GM18511 (cell line): ENCODE measurements around the gene SMIM24.
"Not testable (repeated sequence)": the region's sequence is repeated elsewhere in the genome, so short reads cannot be mapped to it uniquely, and the experiment has no call there.

Experiments
- ATAC-seq: cut with Tn5 transposase; IDR thresholded peaks from one replicate; pipeline ENCODE4 v1.9.1; 2021; ENCODE audit warnings: mild to moderate bottlenecking, moderate library complexity; ENCODE audit not compliant: unreplicated experiment

The SMIM24 gene

GRCh38 chr19:3480383-3481091 is at the start of gene SMIM24:
Gene SMIM24 (minus strand): TSS chr19:3480525. CDS start chr19:3480463, 62 bp downstream.
- no peak for ATAC-seq

- ATAC-seq, result not testable (repeated sequence)
Observed at GRCh38 chr19:3529299-3529698, 49.0 kb upstream of the SMIM24 start.

GRCh38 chr19:3528539-3529211 is 48.4 kb upstream of the SMIM24 start:
- no peak for ATAC-seq

DNA sequence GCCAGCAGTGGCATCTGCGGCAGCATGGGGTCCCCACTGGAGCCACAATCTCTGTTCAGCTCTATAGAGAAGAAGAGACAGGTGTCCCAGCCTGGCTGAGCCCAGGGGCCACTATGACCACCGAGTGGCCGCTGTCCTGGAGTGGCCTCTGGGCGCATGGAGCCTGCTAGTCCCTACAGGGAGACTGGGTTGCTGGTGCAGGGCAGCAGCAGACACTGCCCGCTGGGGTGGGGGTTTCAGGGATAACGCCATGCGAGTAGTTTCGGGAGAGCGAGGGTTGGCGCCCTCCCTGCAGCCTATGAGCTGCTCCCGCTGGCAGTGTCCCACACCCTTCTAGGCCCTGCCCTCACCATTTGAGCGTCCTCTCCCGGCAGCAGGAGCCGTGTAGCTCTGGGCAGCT is 47.8 kb upstream of the SMIM24 start:
- ATAC-seq, result no peak

DNA sequence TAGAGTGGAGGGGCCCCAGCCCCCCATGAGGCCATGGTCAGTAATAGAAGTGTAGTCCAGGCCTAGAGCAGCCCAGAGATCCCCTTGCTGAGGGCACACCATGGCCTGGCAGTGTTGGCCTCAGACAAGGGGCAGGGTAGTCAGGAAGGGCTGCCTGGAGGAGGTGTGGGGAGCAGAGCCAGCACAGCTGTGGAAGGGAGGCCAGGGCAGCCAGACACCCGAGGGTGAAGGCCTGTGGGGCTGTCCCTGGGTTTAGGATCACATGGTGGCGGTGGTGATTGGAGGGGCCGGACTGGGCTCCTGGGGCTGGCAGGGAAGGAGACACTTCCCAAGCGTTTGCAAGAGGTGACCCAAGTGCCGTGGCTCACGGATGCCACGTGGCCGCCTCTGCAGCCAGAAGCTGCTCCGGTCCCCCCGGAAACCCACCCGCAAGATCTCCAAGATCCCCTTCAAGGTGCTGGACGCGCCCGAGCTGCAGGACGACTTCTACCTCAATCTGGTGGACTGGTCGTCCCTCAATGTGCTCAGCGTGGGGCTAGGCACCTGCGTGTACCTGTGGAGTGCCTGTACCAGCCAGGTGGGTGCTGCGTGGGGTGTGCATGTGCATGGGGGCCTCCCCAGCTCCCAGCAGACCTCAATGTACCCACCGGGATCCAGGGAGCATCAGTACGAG is 47.0 kb upstream of the SMIM24 start:
- no peak for ATAC-seq

GRCh38 chr19:3526507-3527237 is 46.3 kb upstream of the SMIM24 start:
- no peak for ATAC-seq

- ATAC-seq, result no peak
Observed at GRCh38 chr19:3524904-3525451, 44.7 kb upstream of the SMIM24 start.

- no peak for ATAC-seq
Observed at GRCh38 chr19:3524078-3524842, 43.9 kb upstream of the SMIM24 start.

- no peak for ATAC-seq
Observed at GRCh38 chr19:3523361-3524077, 43.2 kb upstream of the SMIM24 start.

DNA sequence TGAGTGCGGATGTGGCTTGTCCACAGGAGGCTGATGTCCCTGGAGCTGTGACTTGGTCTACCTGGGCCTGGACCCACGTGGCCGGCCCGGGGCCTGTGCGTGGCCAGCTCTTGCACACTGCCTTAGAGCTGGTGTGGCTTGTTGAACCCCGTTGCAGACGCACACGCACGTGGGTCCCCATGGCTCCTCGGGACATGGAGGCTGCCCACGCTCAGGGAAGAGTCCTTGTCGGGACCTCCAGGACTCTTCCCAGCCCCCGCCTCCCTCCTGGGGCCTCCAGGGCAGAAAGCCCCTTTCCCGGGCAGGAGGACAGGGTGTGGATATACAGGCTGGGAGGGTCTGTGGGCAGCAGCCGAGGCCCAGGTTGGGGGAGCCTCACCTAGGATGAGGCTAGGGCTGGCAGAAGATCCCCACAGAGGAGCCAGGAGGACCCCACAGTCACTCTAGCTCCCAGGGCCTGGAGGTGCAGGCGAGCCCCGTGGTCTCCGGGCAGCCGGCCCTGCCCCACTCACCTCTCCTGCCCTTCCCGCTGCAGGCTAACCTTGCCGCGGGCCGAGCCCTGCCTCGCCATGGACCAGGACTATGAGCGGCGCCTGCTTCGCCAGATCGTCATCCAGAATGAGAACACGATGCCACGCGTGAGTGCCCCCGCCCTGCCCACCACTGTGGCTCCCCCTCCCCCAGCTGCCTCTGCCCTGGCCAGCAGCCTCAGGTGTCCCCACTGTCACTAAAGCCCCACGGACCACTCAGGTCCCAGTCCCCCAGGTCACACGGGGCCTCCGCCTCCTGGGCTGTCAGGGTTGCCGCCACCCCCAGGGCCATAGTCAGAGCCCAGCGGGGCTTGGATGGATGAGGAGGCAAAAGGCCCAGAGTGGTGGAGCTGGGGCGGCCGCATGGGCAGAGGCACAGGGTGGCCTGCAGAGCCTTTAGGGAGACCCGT is 42.4 kb upstream of the SMIM24 start:
- ATAC-seq, result no peak

GRCh38 chr19:3521104-3521445 is 40.8 kb upstream of the SMIM24 start:
- no peak for ATAC-seq

DNA sequence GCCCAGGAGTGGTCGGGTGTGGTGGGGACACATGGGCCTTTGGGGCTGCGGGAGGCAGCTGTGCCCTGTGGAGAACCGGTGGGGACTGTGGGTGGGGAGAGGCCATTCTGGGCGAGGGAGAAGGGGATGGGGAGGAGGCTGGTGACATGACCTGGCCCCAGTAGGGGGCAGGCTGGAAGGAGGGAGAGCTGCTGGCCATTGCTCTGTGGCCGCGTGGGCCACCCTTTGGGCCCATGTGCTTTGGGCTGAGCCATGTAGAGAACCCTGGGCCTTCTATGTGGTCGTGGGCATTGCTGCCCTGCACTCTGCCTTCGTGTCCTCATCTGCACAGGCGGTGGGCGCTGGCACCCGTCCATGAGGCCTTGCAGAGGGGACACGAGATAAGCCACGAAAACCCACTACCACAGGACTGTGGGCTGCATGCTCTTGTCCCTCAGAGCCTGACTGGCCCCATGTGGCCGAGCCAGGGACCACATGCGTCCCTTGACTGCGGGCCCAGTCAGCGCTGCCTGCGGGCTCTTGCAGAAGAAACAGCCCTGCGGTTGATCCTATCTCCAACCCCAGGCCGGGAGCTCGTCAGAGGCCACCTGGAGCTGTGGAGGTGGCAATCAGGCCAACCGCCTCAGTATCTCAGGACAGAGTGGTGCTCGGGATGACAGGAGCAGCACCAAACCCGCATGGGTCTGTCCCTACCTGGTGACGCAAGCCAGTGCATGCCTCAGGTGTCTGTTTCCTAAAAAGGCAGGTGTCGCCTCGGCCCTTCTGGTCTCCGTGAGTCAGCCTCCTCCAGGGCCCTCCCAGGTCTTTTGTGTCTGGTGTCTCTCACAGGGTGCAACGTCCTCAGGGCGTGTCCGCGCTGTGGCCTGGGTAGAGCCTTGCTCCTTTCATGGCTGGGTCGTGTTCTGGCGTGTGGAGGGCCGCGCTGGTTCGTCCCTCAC is 40.1 kb upstream of the SMIM24 start:
- no peak for ATAC-seq

DNA sequence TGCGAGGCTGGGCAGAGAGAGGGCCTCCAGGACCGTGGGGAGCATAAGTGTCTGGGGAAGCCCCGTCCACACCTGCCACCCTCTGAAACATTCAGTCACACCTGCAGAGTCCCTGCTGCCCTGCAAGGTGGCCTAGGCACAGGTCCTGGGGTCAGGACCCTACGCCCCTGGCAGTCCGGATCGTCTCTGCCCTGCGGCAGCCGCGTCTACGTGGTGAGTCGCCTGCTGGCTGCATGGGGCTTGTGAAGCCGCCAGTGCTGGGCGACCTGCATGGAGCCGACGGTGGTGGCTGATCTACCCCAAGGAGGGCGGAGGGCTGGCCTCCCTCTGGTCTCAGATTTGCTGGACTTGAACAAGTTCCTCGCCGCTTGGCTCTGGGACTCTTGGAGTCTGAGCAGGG is 38.8 kb upstream of the SMIM24 start:
- no peak for ATAC-seq

GRCh38 chr19:3518659-3519058 is 38.3 kb upstream of the SMIM24 start:
- ATAC-seq, result no peak

GRCh38 chr19:3518255-3518654 is 37.9 kb upstream of the SMIM24 start:
- ATAC-seq, result no peak

DNA sequence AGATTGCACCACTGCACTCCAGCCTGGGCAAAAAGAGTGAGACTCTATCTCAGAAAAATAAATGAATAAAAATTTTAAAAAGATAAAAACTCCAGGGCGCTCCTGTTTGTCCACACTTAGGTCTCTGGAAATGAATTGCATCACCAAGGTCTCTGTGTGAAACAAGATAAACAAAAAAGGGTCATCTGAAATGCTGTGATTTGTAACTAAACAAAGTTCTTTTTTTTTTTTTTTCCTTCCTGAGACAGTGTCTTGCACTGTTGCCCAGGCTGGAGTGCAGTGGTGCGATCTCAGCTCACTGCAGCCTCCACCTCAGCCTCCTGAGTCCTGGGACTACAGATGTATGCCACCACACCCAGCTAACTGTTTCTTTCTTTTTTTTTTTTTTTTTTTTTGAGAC is 37.3 kb upstream of the SMIM24 start:
- ATAC-seq, result no peak

- no peak for ATAC-seq
Observed at GRCh38 chr19:3516675-3517207, 36.4 kb upstream of the SMIM24 start.
